OCI-LY3 (cell line): ENCODE measurements around the gene FRS3.

ENCODE experiments used
- CTCF ChIP-seq: fragments of 200-600, 300-600 bp; sonication (generic); IDR thresholded peaks from 2 replicates; pipeline ENCODE4 v1.5.1; 2014; ENCODE audit warnings: antibody characterized with exemption, low read length, low read depth
- EZH2phosphoT487 ChIP-seq: fragments of 200-600 bp; shearing (Covaris generic); IDR thresholded peaks from 2 replicates; pipeline ENCODE4 v1.6.1; 2018; ENCODE audit warnings: antibody characterized with exemption, mixed run types, low read depth

GRCh38 chr6:41724586-41725501 lies 54.9 kb downstream of the FRS3 start:
- peak; percentile 21; the same call in 1 of the 2 replicates for TF ChIP-seq CTCF
- TF ChIP-seq EZH2phosphoT487, result no peak
